WI38 (cell line): ENCODE data around the gene BAX.

ENCODE experiments used
- H3K4me3 ChIP-seq: 2 replicates; pipeline ENCODE4 v1.5.1; 2011; ENCODE audit warnings: low read depth, mild to moderate bottlenecking, control low read depth, low read length
- CTCF ChIP-seq: IDR thresholded peaks from 2 replicates; pipeline ENCODE4 v1.5.1; 2012; ENCODE audit warnings: low read depth, mild to moderate bottlenecking, control low read depth, low read length

BAX gene

GRCh38 chr19:48982280-48982679 is 27.6 kb downstream of the BAX start:
- no peak overlapping the region for H3K4me3 ChIP-seq
- TF ChIP-seq CTCF = no peak

GRCh38 chr19:48985711-48986110 is 31.0 kb downstream of the BAX start:
- no peak overlapping the region for H3K4me3 ChIP-seq
- TF ChIP-seq CTCF = no peak

DNA sequence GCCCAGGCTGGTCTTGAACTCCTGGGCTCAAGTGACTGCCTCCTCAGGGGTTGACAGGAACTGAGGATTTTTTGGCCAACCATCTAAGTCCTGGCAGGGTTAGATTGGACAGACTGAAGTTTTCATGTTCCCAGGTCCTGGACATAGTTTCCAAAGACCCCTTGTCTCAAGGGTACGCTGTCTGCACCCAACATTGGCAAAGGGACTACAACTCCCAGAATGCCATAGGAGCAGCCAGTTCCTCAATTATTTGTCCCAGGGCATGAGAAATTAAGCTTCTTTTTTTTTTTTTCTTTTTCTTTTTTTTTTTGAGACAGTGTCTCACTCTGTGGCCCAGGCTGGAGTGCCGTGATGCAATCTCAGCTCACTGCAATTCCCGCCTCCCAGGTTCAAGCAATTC is 31.5 kb downstream of the BAX start:
- no peak overlapping the region for H3K4me3 ChIP-seq
- no peak for TF ChIP-seq CTCF

DNA sequence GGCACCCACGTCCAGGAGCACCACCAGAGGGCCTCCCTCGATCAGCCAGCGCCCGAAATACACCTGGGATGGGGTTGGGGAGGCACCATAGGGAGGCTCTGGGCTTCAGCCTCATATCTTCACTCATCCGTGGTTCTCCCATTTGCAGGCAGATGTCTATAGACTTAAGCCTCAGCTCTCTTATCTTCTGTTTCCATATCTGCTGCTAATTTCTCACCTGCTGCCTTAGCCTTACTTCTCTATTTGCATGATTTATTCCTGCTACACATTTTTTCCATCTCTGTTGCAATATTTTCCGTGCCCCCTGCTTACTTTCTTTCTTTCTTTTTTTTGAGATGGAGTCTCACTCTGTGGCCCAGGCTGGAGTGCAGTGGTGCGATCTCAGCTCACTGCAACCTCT is 32.6 kb downstream of the BAX start:
- no peak for TF ChIP-seq CTCF
- no peak overlapping the region for H3K4me3 ChIP-seq

- no peak overlapping the region for H3K4me3 ChIP-seq
- TF ChIP-seq CTCF = no peak
These were observed 33.6 kb downstream of the BAX start for GRCh38 chr19:48988286-48988685.

DNA sequence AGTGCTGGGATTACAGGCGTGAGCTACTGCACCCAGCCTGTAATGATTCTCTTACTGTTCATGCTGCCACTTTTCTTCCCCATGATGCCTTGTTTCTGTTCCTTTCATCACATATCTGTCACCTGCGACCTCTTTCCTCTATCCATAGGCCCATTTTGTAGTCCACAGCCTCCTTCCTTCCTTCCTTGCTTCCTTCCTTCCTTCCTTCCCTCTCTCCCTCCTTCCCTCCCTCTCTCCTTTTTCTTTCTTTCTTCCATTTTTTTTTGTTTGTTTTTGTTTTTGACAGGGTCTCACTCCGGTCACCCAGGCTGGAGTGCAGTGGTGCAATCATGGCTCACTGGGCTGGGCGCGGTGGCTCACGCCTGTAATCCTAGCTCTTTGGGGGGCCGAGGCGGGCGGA is 34.2 kb downstream of the BAX start:
- H3K4me3 ChIP-seq = no peak overlapping the region
- no peak for TF ChIP-seq CTCF

DNA sequence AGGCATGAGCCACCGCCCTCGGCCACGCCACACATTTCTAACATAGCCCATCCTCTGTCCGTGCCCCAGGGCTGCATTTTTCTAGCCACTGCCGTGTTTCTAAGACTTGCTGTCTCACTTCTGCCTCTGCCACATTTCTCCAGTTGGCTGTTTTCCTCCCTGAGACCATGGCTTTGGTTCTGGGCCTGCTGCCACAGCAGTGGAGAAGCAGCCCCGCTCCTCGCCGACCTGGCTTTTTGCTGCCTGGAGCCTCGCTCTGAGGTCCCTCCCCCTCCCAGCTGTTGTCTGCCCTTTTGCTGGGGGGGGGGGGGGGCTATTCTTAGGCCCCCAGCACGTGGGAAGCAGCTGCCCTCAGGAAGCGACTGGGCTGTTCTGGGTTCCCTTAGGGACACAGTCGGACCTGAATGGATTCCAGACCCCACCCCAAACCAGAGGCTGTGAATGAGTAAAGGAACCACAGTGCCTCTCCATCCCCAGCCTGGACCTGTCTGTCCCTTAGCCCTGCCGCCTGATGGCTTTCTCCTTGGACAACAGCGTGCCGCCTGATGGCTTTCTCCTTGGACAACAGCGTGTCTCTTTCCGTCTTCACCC is 35.1 kb downstream of the BAX start:
- no peak for TF ChIP-seq CTCF

More for the DNA sequence above, 35.1 kb downstream of the BAX start:
- no peak overlapping the region for H3K4me3 ChIP-seq
